ENCODE results near the gene CRNKL1.
A peak's percentile ranks its signal among the peaks of the same experiment; 100 is the strongest.

CRNKL1 gene

DNA sequence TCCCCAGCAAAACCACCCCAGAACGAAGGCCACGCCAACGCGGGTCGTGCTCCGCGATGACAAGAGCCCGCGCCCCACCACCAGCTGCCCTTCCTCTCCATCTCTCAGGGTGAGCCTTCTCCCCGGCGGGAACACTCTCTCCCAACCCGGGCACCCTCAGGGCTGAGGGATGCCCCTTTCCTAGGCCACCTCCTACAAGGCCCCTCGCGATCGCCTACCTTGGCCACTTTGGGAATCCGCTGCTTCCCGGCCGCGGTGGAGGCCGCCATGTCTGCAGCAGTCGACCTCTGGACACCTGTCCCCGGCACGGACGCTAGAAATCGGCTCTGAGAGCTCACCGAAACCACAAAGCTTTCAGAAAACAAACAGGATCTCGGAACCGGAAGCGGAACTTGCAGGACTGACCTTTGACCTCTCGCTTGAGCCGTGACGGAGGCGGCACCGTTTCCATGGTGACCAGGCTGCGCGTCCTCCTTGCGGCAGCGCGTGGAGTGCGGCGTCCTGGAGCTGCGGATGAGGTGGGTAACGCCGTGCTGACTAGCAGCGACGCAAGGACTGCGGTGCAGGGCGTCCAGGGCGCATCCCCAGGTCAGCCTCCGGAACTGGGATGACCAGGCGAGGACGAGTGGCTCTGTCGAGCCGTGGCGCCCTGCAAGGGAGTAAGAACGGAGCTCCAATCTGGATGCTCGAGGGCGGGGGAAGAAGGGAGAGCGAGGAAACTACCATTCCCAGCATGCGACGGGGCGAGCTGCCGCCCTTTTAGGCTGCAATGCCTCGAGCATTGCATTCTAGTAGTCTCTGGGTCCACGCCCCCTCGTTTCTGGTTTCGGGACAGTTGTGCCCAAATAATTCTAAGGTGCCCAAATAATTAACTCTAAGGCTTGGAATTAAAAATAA lies at the start of gene CRNKL1, which contains the start of gene CFAP61:
Gene CRNKL1 (minus strand): TSS at position 393 of the 897 bp plus-strand sequence. CDS start 124 bp downstream, at position 269.
Gene CFAP61 (plus strand): TSS at position 459 of the 897 bp plus-strand sequence. CDS start 4,122 bp downstream, outside the sequence.
- ATAC-seq: peak; percentile 96
- peak; percentile 96 for DNase-seq

DNA sequence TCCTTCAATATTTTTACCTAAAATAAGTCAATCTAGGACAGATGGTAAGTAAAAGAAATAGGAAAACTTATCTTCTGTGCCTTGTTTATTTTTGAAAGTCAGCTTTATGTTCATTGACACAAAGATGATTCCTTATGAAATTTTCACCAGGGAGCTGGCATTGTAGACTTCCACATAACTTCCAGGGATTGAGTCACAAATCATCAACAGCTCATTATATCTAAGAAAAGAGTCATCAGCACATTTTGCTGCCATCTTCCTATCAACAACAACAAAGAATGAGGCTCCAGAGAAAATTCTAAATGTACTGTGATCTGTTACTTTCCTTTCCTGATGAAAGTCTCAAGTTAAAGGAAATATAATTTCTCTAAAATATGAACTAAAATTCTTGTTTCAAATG lies 48.6 kb upstream of the CRNKL1 start:
- no peak for ATAC-seq

DNA sequence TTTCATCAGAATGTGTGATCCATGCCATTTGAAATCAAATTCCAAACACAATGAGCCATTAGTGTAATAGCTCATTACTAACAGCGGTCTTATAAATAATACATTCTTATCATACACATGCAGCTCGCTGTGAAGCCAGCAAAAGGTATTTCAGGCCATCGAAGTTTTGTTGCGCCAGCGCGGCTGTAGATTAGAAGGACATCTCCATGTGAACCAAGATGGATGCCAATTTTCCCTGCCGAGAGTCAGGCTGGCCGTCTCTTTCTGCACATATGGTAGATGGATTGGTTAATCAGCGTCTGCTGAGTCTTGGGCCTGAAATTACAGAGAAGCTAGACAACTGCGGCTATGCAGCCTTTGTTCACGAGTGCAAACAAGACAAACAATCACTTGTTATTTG lies 44.2 kb upstream of the CRNKL1 start:
- DNase-seq (no peak), ATAC-seq (no peak)

More for the DNA sequence above, 48.6 kb upstream of the CRNKL1 start:
- no peak for DNase-seq

DNA sequence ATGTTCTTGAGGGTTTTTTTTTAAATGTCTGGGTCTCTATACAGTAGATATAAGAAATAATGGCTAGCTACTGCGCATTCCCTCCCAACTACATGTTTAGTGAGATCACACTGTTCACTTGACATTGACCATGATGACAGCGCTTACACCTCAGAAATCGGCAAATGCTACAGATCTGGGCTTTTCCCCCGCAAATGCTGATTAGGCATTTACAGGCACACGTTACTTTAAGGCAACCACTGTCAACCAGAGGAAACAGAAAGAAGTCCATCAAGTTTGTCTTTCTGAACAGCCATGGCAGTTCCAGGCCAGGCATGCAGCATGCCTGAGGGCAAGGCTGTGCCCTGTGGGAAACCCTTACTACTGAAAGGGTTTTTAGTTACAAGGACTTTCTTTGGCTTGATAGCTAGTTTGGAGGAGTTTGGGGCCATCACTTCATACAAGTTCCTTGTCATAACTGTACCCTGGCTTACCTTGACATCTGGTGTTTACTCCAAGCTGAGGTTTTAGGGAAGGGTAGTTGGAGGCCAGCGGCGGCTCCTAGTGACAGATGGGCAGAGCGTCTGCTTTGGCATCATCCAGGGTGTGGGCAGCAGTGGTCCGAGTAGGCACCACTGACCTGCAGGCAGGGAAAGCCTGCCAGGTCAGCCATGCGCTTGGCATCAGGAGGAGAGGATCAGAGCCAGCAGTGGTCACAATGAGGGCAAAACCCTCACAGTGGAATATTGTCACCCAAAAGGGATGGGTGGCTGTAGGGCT lies 43.0 kb upstream of the CRNKL1 start:
- ATAC-seq: no peak
- DNase-seq: no peak

- DNase-seq (no peak), ATAC-seq (no peak)
Measured at GRCh38 chr20:20094410-20094809, 42.1 kb upstream of the CRNKL1 start.

GRCh38 chr20:20092827-20093226 lies 40.6 kb upstream of the CRNKL1 start:
- DNase-seq (no peak), ATAC-seq (no peak)

DNA sequence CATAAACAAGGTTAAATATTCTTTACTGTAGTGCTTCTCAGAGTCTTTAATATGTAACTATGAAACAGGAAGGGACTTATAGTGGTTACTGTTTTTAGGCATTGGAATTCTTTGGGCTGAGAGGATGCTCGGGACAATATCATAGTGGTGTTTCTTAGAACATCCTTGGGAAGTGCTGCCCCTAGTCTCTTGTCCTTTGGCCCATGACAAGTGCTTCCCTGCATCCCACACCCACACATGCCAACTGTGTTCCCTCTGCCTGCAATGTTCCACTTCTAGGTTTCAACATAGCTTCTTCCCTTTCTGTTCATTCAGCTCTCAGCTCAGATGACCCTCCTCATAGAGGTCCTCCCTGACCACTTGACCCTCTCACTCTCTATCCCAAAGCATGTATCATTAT lies 37.7 kb upstream of the CRNKL1 start:
- ATAC-seq: no peak
- DNase-seq: no peak

DNA sequence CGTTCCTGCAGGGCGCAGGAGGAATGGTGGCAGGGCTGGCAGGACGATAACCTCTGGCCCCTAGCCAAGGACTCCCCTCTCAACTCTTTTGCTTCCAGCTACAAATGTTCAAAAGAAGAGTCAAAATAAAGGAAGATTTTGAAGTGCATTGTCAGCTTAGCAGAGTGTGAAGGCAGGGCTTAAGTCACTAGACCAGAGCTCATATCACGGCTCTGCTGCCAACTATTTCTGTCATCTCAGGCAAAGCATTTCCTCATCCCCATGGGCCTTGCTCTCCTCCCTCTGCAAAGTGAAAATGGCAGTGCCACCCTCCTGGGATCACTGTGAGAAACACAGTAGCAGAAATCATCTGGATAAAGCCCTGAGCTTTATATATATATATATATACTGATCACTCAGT lies 36.8 kb upstream of the CRNKL1 start:
- ATAC-seq: no peak
- DNase-seq: no peak

DNA sequence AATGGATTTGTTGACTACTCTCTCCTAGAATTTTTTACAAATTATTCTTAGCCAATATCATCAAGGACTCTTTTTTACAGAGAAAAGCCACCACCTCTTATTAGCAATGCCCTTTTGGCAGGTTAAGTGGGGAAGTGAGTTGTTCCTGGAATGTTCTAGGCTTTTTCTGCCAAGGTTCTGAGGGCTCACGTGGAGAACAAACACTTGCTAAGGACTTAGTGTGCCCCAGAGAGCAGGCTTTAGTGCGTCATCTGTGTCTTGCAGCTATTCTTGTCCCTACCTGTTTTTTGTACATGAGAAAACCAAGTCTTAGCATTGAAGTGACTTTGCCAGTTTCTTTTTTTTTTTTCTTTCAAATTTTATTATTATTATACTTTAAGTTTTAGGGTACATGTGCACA lies 33.5 kb upstream of the CRNKL1 start:
- no peak for ATAC-seq

DNA sequence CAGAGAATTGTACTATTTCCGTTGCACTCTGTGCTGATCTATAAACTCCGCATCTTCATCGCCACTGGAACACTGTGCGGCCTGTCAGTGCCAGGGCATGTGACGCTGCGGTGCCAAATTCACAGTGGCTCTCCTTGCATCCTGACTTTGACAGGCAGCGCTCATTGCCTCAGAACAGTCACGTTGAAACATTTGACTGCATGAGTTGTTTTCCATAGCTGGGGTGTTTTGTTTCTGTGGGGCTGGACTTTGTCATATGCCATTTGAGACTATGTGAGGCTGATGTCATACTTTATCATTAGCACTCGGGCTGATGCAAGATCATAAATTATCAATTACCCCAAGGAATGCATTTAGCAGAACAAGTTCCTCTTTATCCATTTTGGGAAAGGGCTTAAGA lies 32.8 kb upstream of the CRNKL1 start:
- DNase-seq: no peak

More for the DNA sequence above, 33.5 kb upstream of the CRNKL1 start:
- DNase-seq: no peak

GRCh38 chr20:20084296-20084752 lies 32.1 kb upstream of the CRNKL1 start:
- DNase-seq: no peak
- no peak for ATAC-seq

More for the DNA sequence above, 32.8 kb upstream of the CRNKL1 start:
- no peak for ATAC-seq

GRCh38 chr20:20083807-20084206 lies 31.5 kb upstream of the CRNKL1 start:
- DNase-seq: no peak

GRCh38 chr20:20079102-20079784 lies 27.0 kb upstream of the CRNKL1 start:
- ATAC-seq: no peak

More at GRCh38 chr20:20083807-20084206, 31.5 kb upstream of the CRNKL1 start:
- ATAC-seq: peak; percentile 55

GRCh38 chr20:20078041-20078440 lies 25.8 kb upstream of the CRNKL1 start:
- ATAC-seq (no peak), DNase-seq (no peak)

More at GRCh38 chr20:20079102-20079784, 27.0 kb upstream of the CRNKL1 start:
- DNase-seq: no peak

- DNase-seq (no peak), ATAC-seq (no peak)
Measured at GRCh38 chr20:20076297-20077065, 24.2 kb upstream of the CRNKL1 start.

- DNase-seq: no peak
- no peak for ATAC-seq
Measured at GRCh38 chr20:20075032-20075431, 22.8 kb upstream of the CRNKL1 start.

- DNase-seq: no peak
- ATAC-seq: no peak
Measured at GRCh38 chr20:20073801-20074371, 21.6 kb upstream of the CRNKL1 start.

DNA sequence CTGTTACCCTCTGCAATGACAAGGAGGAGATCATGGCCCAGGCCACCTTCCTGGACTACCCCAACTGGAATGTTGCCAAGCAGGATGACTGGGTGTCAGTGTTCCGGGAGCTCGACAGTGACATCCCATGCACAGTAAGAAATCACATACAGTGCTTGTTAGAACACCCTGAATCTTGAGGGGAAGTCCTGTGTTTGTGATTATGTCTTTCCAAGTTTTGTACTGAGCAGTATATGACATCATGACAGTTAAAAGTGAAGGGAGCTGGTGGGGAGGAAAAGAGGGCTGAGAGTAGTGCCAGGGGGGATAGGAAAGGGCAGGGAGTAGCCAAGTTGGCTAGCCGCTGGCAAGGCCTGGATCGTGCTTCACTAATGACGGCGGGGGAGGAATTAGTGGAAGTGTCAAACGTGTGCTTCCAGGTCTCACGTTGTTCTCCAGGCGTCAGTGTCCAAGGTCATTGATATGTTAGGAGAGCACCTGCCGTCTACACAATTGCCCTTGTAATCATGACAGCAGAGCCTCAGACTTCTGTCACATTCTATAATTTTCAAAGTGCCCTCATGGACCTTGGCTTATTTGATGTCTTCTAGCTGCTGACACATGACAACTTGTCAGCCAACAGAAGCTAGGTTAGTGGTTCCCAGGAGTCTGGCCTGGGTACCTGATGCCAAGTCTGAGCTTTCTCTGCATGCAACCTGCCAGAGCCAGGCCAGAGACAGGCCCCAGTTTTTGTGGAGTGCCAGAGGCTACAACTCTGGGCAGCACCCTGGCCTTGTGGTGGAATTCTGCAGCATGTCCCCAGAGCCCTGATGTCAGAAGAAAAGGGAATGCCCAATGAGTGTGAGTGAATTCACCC lies 18.8 kb upstream of the CRNKL1 start:
- no peak for DNase-seq
- no peak for ATAC-seq

- ATAC-seq (no peak), DNase-seq (no peak)
Measured at GRCh38 chr20:20065361-20065760, 13.1 kb upstream of the CRNKL1 start.
